HEK293 (cell line): Measurements from ENCODE around the gene SLC46A1.

Experiments used
- GLIS1 ChIP-seq: fragments of 450-650 bp; formaldehyde crosslinking; IDR thresholded peaks from 2 replicates; pipeline ENCODE4 v1.5.1; 2016; ENCODE audit warnings: missing biosample characterization, missing genetic modification characterization
- KLF7 ChIP-seq: fragments of 450-650 bp; formaldehyde crosslinking; IDR thresholded peaks from 2 replicates; pipeline ENCODE4 v1.5.1; 2016; ENCODE audit warnings: missing biosample characterization, missing genetic modification characterization, borderline replicate concordance
- SALL2 ChIP-seq: fragments of 450-650 bp; formaldehyde crosslinking; IDR thresholded peaks from 2 replicates; pipeline ENCODE4 v1.5.0; 2017; ENCODE audit warnings: missing biosample characterization, mild to moderate bottlenecking, missing genetic modification characterization, borderline replicate concordance
- ZBTB8A ChIP-seq: fragments of 450-650 bp; formaldehyde crosslinking; IDR thresholded peaks from 2 replicates; pipeline ENCODE4 v1.5.1; 2016; ENCODE audit warnings: missing biosample characterization, missing genetic modification characterization
- ZNF133 ChIP-seq: fragments of 450-650 bp; formaldehyde crosslinking; IDR thresholded peaks from 2 replicates; pipeline ENCODE4 v1.5.1; 2016; ENCODE audit warnings: missing biosample characterization, missing genetic modification characterization
- ZNF426 ChIP-seq: fragments of 450-650 bp; formaldehyde crosslinking; IDR thresholded peaks from 2 replicates; pipeline ENCODE4 v1.5.1; 2017; ENCODE audit warnings: missing biosample characterization, missing genetic modification characterization, mild to moderate bottlenecking, inconsistent platforms, moderate library complexity
- TF ChIP-seq, protein P1 (sequence below): fragments of 450-650 bp; formaldehyde crosslinking; IDR thresholded peaks from 2 replicates; pipeline ENCODE4 v1.5.1; 2017; ENCODE audit warnings: missing biosample characterization, mild to moderate bottlenecking, missing genetic modification characterization, moderate library complexity
- TF ChIP-seq, protein P2 (sequence below): fragments of 450-650 bp; formaldehyde crosslinking; IDR thresholded peaks from 2 replicates; pipeline ENCODE4 v1.5.1; 2016; ENCODE audit warnings: missing biosample characterization, missing genetic modification characterization

DNA sequence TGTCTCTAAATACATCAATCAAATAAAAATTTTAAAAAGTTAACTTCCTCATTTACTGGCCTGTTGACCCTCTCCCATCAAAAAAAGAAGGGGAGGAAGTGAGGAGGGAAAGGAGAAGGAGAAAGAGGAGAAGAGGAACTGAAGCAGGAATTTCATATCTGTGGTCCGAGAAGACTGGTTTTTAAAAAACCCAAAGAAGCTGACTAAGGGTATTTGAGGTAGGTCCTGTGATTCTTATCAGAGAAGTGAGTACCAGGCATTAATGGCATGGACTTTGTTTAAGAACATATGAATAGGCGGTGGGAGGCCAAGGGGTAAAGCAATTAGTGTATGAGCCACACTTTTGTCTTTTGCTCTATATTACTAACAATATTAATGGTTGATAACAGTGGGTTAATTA, 2.0 kb downstream of the SLC46A1 start:
- TF ChIP-seq, protein P1, sequence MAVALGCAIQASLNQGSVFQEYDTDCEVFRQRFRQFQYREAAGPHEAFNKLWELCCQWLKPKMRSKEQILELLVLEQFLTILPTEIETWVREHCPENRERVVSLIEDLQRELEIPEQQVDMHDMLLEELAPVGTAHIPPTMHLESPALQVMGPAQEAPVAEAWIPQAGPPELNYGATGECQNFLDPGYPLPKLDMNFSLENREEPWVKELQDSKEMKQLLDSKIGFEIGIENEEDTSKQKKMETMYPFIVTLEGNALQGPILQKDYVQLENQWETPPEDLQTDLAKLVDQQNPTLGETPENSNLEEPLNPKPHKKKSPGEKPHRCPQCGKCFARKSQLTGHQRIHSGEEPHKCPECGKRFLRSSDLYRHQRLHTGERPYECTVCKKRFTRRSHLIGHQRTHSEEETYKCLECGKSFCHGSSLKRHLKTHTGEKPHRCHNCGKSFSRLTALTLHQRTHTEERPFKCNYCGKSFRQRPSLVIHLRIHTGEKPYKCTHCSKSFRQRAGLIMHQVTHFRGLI (tag by site-specific recombination): no peak
- TF ChIP-seq KLF7 (tag by site-specific recombination): no peak
- TF ChIP-seq, protein P2, sequence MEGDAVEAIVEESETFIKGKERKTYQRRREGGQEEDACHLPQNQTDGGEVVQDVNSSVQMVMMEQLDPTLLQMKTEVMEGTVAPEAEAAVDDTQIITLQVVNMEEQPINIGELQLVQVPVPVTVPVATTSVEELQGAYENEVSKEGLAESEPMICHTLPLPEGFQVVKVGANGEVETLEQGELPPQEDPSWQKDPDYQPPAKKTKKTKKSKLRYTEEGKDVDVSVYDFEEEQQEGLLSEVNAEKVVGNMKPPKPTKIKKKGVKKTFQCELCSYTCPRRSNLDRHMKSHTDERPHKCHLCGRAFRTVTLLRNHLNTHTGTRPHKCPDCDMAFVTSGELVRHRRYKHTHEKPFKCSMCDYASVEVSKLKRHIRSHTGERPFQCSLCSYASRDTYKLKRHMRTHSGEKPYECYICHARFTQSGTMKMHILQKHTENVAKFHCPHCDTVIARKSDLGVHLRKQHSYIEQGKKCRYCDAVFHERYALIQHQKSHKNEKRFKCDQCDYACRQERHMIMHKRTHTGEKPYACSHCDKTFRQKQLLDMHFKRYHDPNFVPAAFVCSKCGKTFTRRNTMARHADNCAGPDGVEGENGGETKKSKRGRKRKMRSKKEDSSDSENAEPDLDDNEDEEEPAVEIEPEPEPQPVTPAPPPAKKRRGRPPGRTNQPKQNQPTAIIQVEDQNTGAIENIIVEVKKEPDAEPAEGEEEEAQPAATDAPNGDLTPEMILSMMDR (tag by site-specific recombination): no peak
- no peak for TF ChIP-seq SALL2 (tag by site-specific recombination)
- no peak for TF ChIP-seq GLIS1 (tag by site-specific recombination)
- no peak for TF ChIP-seq ZNF426 (tag by site-specific recombination)
- no peak for TF ChIP-seq ZNF133 (tag by site-specific recombination)
- no peak for TF ChIP-seq ZBTB8A (tag by site-specific recombination)
